Psoas muscle (tissue), 8 donors: Measurements from ENCODE around the gene GEN1. TPM values are rescaled to one million over a fixed set of nuclear protein-coding genes. Genes with fewer than 3 reads are reported as not detected.
A peak's percentile ranks its signal among the peaks of the same experiment; 100 is the strongest.

Experiments used
- ATAC-seq, 4 donors: fragments of 200-7000 bp; cut with Tn5 transposase; one replicate each; pipeline ENCODE4 v1.9.1; 2020; ENCODE audit warnings: moderate library complexity in 3 of 4, mild to moderate bottlenecking in 2 of 4
- DNase-seq, 2 donors: peaks; one replicate each; pipeline ENCODE4 v3.0.0-alpha.2; 2020
- H3K27ac ChIP-seq: fragments of 200-600 bp; one replicate; pipeline ENCODE4 v1.8.0; 2022
- H3K27me3 ChIP-seq, 3 donors: fragments of 200-600 bp in 1 of 3; one replicate each; pipeline versions ENCODE4 v1.6.1 to v1.8.0; 2013 to 2022; ENCODE audit warnings: low read length in 2 of 3, mild to moderate bottlenecking in 2 of 3, moderate library complexity in 1 of 3; ENCODE audit not compliant: insufficient read depth in 3 of 3
- H3K36me3 ChIP-seq, 2 donors: fragments of 200-600 bp in 1 of 2; one replicate each; pipeline versions ENCODE4 v1.6.1 to v1.8.0; 2013 to 2022; ENCODE audit warnings: low read depth in 1 of 2, mild to moderate bottlenecking in 1 of 2, moderate library complexity in 1 of 2; ENCODE audit not compliant: insufficient read depth in 1 of 2
- H3K4me1 ChIP-seq: fragments of 200-600 bp; one replicate; pipeline ENCODE4 v1.8.0; 2022
- H3K4me3 ChIP-seq: fragments of 200-600 bp; one replicate; pipeline ENCODE4 v1.8.0; 2022; ENCODE audit warnings: mild to moderate bottlenecking
- H3K9me3 ChIP-seq: fragments of 200-600 bp; one replicate; pipeline ENCODE4 v1.8.0; 2022
- CTCF ChIP-seq: fragments of 200-600 bp; IDR thresholded peaks from one replicate; pipeline ENCODE4 v1.8.0; 2022; ENCODE audit warnings: antibody characterized with exemption
- WGBS, 3 donors: extraction: QIAGEN DNeasy Blood & Tissue Kit; methylation state at CpG; one replicate each; pipeline versions ENCODE4 v1.1.6 to v1.1.7; 2013; 5-methylcytosine and 5-hydroxymethylcytosine counted together
- intact Hi-C, 2 donors: fragments of 100-400 bp; cut with DNase I; formaldehyde crosslinking; loops; one replicate each; pipeline versions ENCODE4 v1.11.0 to v1.14.2; 2022
- polyA plus RNA-seq, 3 donors: library from polyadenylated mRNA; stranded (reverse); fragments of 200-250 nt; gene quantifications; one replicate each; pipeline ENCODE4 v1.2.3, GENCODE V29; 2013
- total RNA-seq, 4 donors: library from RNA; stranded (reverse); fragmentation: NEBNext Ultra II Directional in 2 of 4; extraction: Animal tissue kit (Norgen Biotek cat#: 25700) in 2 of 4; gene quantifications; one replicate each; pipeline versions ENCODE4 v1.2.1 to v1.2.4, GENCODE V29; 2021 to 2023
- donor health status: healthy with polysubstance abuse.
- donor health status: DM: no; HTN: no; CAD: no; lungs with moderate emphysema.
- donor health status: Bipolar disorder and iron deficiency.
- donor health status: healthy.
- donor health status: DM: yes; HTN: yes; CAD: no.
- donor health status: DM: no; HTN: no; CAD: no.
- donor health status: DM: no; HTN: no; CAD: no.
- donor health status: DM: yes; HTN: yes; CAD: no.

Gene GEN1
- total and polyA plus RNA-seq, 7 donors = 0.51 to 3.0 (median 1.3) TPM

- 85 to 91% (median 87%) methylated on average over 6 of the region's 6 CpGs for WGBS, 3 donors
- intact Hi-C loops = no loop called here
- ATAC-seq (no peak), DNase-seq (no peak)
- Histone ChIP-seq H3K27me3 (no peaks in the 10 kb centered on the region), H3K4me1 (peaks cover 19% of the 10 kb centered on the region), H3K4me3 (no peak overlapping the region), H3K9me3 (no peaks in the 10 kb centered on the region), H3K36me3 (peaks cover 0 to 17% of the 10 kb centered on the region in 2 donors), H3K27ac (no peak overlapping the region)
- TF ChIP-seq CTCF = no peak
Measured at GRCh38 chr2:17748745-17749144, 5.2 kb upstream of the GEN1 start.

DNA sequence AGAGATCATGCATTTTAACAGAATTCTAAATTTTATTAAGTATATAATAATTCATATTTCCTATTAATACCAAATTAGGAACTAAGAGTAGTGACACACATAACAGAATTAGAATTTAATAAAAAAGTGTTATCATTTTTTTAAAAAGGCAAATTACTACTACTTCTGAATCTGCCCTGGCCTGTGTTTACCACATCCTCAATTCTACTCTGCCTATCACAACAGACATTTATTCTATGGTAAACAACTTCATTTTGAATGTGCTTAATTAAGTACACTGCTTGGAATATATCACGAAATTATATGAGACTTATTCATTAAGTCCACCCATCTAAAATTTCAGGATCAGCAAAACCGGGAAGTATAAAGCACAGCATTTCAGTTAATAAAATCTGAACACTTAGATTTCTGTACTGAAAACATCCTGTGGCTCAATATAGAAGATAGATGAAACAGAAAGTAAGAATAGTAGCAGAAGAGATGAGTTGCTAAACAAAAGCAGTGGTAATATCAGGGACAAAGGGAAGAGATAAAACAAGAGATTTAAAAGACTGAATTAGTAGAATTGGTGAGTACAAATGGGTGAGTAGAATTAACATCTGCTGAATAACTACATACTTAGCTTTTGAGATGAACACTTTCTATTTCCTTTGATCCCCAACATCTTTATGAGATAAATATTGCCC lies 4.0 kb upstream of the GEN1 start:
- DNase-seq (no peak), ATAC-seq (no peak)
- intact Hi-C loops = no loop called here
- Histone ChIP-seq H3K4me1 (peaks cover 19% of the 10 kb centered on the region), H3K36me3 (peaks cover 0 to 5% of the 10 kb centered on the region in 2 donors), H3K27me3 (no peaks in the 10 kb centered on the region), H3K4me3 (no peak overlapping the region), H3K27ac (no peak overlapping the region), H3K9me3 (no peaks in the 10 kb centered on the region)
- no peak for TF ChIP-seq CTCF
- 85 to 91% (median 87%) methylated on average over 2 of the region's 2 CpGs for WGBS, 3 donors

DNA sequence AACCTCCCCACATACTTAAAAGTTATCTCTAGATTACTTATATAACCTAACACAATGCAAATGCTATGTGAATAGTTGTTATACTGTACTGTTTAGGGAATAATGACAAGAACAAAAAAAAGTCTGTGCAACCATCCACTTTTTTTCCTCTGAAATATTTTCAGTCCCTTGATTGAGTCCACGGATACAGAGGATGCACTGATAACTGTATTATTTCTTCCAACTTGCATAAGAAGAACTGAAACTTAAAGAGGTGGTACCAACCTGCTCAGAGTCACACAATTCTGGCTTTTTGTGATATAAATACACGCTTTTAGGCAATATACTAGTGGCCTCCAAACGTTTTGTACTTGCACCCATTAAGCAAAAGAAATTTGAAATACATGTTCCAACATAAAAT lies 1.7 kb upstream of the GEN1 start:
- DNase-seq (no peak), ATAC-seq (no peak)
- H3K27me3 ChIP-seq = no peaks in the 10 kb centered on the region
- no peak for TF ChIP-seq CTCF
- intact Hi-C loops = loop anchor here in 1 of 2 donors (2.0 kb wide), 1 partner anchor 79 kb away; no protein-coding TSS in a partner anchor
- H3K4me3 ChIP-seq = peak overlapping the region; percentile 92
- no peak overlapping the region for H3K27ac ChIP-seq
- H3K4me1 ChIP-seq = peaks cover 23% of the 10 kb centered on the region
- H3K9me3 ChIP-seq = no peaks in the 10 kb centered on the region
- no peaks in the 10 kb centered on the region for H3K36me3 ChIP-seq
- WGBS, 3 donors = 39 to 51% (median 40%) methylated on average over 3 of the region's 3 CpGs

DNA sequence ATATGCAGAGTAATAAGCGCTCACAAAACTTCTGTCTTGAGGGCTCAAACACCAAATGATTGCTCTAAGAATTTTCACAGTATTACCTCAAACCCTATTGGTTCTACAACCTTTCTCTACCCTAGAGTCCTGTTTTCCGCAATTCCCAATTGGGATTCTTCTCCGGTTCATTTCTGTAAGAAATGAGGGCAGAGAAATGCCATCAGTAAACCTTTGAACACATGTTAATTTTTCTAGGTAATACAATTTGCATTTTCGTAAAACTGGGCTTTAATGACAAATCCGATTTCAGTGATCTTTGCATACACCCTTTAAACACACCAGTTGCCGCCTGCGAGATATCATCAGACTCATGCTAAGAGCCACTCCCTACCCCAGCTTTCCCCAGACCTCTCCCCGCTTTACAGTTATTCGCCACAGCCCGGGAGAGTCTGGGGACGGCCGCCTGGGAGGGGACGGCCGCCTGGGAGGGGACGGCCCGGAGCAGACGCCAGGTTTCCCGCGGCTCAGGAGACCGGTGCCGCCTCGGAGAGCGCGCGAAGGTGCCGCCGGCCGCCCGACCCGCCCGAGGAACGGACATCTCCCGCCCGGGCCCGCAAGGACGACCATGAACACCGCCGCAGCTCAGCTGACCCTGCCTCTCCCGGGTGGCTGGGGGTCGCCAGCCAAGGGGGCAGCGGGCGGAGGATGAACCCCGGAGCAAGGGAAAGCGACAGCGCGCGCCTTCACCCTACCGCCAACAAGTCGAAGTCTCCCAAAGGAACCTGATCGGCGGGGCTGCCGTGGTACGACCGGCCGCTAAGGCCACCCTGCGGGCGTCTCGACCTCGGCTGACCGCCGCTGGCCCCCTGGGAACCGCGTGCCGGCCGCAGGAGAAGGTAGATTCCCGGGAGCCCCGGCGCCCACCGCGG lies 791 bp upstream of the GEN1 start:
- Histone ChIP-seq H3K36me3 (no peaks in the 10 kb centered on the region), H3K4me3 (peak overlapping the region; percentile 92), H3K9me3 (no peaks in the 10 kb centered on the region), H3K27ac (peak overlapping the region; percentile 97), H3K27me3 (no peaks in the 10 kb centered on the region), H3K4me1 (peaks cover 20% of the 10 kb centered on the region)
- intact Hi-C loops = loop anchor here in 1 of 2 donors (2.0 kb wide), 1 partner anchor 78 kb away; no protein-coding TSS in a partner anchor
- DNase-seq (peak in 1 of 2 donors; percentile 40), ATAC-seq (peak; percentile 65 to 80 (median 72))
- no peak for TF ChIP-seq CTCF
- 1 to 2% (median 1%) methylated on average over 44 to 70 of the region's 70 CpGs for WGBS, 3 donors
